ENCODE results near the gene TSC2.
A peak's percentile ranks its signal among the peaks of the same experiment; 100 is the strongest.
"Not testable (repeated sequence)": the region's sequence is repeated elsewhere in the genome, so short reads cannot be mapped to it uniquely, and the experiment has no call there.

The TSC2 gene

DNA sequence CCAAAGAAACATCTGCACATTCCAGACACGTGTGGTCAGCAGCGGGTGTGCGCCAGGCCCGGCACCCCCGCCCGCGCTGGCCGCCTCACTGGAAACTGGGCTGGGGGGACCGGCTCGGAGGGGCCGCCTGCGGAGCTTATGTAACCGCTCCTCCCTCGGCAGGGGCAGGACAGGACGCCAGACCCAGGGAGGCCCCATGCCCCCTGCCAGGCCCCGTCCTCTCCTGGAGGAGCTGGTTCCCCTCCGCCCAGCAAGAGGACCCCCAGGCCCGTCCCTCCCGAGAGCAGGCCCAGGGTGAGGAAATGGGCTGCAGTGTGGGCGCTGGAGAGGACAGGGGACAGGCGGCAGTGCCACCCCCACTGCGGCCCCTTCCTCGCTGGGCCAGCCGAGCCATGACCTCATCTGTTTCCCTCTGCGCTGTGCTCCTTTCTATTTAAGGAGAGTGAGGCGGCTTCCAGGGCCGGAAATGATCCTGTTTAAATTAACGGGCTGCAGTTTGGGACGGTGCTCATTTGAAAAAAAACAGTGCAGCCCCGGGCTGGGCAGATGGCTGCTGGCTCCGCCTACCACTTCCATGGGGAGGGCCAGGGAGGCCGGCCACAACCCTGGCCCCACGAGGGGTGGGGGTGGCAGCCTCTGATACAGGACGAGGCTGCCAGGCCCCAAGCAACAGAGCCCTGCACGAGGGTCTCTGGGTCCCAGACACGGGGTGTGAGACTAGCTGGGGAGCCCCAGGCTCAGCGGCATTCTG lies 77.1 kb downstream of the TSC2 start:
- DNase-seq, result peak; percentile 76

DNA sequence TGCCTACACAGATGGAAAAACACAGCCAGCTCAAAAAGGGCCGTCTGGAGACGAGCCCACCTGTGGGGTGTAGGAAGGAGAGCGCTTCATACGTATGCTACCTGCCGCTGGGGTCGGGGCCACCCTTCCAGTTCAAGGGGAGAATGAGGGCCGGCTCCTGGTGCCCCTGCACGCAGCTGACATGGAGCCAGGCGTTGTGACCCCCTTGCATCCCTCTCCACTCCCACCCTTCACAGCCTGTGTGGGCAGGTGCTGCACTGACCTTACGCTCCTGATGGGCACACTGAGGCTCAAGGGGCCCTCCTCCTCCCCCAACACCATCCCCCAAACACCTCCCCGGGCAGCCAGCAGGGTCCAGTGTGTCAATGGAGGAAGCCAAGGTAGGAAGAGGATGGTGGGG lies 77.8 kb downstream of the TSC2 start:
- not testable (repeated sequence) for DNase-seq

DNA sequence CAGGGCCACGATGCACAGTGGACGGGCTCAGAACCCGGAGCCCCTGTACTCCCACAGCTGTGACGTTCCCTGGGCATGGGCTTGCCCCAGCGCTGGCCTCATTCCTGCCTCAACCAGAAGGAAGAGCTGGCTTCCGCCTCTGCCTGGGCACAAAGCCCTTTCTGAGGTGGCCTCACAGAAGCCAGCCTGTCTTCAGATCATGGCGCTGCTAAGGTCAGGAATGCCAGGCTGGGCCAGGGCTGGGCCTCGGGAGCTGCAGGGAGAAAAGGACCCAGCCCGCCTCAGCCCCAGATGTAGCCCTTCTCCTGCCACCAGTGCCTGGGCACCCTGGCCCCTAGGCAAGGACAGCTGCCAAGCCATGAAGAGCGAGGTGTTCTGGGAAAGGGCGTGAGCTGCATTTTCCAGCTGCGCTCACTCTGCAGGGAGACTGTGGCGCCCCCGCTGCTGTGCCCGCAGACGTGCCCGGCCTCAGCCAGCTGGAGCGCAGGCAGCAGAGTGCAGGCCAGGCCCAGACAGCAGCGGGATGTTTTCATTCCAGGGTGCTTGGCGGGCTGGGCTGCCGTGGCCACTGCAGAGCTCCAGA lies 78.5 kb downstream of the TSC2 start:
- not testable (repeated sequence) for DNase-seq

DNA sequence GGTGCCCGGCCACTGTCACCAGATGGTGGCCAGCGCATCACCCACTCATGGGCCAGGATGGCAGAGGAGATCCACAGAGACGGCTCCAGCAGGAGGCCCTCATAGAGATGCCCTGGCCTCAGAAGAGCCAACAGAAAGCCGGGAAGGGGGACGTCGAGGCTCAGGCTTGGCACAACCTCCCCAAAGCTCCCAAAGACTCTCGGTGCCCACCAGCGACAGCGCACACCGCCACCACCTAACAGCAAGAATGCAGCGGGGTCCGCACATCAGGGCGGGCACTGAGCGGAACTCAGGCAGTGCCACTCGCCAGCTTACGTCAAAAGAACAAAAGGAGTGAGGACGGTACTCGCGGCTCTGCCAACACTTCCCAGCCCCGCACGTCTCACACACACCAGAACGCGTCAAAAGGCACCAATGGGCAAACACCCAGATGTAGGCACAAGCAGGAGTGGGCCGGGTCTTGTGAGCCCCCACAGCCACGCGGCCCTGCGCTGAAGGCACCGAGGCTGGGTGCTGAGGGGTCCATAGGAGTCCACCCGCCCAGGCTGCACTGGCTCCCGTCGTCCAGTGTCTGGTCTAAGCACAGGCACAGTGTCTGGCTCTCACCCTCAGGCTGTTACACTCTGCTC lies 79.3 kb downstream of the TSC2 start:
- not testable (repeated sequence) for DNase-seq

DNA sequence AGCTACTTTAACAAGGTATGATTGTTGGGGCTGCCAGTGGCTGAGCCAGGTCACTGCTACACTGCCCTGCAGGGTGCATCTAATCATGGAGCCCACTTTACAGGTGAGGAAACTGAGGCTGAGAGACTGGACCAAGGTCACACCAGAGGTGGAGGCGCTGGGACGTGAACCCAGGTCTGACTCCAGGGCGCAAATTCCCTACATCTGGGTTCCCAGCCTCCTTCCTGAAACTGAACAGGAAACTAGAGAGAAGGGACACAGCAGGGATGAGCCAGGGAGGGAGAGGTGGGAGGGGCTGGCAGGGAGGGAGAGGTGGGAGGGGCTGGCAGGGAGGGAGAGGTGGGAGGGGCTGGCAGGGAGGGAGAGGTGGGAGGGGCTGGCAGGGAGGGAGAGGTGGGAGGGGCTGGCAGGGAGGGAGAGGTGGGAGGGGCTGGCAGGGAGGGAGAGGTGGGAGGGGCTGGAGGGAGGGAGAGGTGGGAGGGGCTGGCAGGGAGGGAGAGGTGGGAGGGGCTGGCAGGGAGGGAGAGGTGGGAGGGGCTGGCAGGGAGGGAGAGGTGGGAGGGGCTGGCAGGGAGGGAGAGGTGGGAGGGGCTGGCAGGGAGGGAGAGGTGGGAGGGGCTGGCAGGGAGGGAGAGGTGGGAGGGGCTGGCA lies 80.0 kb downstream of the TSC2 start:
- peak; percentile 52 for DNase-seq

DNA sequence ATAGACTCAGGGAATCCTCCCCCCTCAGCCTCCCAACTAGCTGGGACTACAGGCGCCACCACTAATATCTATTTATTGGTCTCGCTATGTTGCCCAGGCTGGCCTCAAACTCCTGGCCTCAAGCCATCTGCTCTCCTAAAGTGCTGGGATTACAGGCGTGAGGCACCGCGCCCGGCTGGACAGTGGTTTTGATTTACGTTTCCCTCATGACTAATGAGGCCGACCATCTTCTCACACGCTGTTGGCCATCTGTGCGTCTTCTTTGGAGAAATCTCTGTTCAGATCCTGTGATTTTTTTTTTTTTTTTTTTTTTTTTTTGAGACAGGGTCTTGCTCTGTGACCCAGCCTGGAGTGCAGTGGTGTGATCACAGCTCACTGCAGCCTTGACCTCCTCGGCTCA lies 81.5 kb downstream of the TSC2 start:
- DNase-seq, result peak; percentile 80

DNA sequence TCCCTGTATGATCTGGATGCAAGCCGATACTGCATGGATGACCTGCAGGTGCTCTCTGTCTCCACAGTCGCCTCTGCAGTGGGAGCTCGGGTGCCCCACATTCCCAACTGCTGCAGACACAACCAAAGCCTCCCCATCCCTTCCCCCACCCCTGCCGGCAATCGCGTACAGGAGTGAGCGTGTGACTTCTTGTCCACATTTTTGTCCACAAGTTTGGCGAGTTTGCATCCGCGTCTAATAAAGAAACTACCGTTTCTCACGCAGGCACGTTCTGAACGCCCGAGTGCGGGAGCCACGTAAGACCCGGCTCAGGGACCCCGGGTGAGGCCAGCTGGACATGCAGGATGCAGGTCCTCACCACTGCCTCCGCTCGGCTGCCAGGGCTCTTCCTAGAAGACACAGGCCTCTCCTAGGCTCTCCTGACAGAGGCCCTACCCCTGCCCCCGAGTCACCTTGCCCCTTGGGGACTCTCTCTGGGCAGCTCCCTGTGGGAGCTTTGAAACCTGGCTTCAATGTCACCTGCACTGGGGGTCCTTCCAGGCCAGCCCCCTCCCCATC lies 82.2 kb downstream of the TSC2 start:
- DNase-seq, result not testable (repeated sequence)

DNA sequence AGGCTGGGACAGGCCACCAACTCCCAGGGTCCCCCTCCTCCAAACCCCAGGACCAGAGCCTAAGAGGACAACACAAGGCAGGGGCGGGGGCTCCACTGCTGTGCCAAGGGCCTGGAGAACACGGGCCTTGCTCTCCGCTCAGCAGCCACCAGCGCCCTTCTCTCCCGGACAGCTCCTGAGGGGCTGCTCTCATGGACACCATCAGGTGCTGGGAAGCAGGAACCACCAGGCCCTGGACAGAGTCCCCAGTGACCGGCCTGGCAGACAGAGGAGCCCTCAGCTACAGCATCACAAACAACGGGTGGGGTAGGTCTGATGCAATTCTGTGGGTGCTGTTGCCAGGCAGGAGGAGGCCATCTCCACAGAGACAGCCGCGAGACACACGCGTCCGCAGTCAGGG lies 86.0 kb downstream of the TSC2 start:
- DNase-seq, result not testable (repeated sequence)

DNA sequence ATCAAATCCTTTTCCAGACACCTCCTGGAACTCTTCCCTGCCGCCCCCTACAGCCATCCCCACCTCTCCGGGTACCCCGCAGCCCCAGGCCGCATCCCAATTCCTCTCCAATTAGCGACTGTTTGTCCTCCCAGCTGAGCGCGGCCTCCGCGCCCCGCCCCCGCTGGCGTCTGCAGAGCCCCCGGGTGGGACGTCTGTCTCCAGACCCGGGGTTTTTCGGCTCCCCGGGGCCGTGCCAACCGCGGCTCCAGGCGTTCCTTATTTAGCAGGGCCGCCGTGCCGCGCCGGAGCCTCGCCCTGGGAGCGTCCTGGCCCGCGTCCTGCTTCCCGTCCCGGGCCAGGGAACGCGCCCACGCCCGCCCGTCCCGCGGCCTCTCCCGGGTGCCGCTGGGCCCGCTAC lies 87.3 kb downstream of the TSC2 start:
- DNase-seq, result not testable (repeated sequence)

DNA sequence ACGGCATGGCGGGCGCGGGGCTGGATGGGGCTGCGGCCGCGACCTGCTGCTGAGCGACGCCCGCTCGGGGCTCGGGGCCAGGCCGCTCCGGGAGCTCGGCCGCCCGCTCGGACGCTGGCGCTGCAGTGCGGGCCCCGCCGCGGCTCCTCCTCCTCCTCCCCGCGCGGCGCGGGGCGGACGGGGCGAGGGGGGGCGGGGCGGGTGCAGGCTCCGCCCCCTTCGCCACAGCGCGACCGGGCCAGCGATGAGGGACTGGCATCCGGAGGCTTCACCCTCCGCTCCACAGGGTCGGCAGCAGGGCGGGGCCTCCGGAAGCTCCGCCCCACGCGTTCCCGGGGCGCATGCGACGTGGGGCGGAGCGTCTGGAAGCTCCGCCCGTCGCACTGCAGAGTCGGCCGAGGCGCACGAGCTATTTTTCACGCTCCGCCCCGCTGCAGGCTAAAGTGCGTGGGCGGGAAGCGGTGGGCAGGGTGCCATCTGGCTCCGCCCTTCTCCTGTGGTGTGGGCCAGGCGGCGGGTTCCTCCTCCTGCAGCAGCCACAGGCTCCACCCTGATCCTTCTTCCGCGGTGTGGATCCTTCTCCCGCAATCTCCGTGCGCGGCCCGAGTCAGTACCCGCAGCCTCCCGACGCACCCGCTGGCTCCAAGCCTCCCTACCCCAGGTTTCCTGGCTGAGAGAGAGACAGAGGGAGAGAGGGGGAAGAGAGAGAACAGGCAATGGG lies 88.1 kb downstream of the TSC2 start, which contains the start of gene PKD1:
TSS of gene PKD1 (minus strand) at position 129 of the 721 bp plus-strand sequence. CDS start 209 bp downstream, outside the sequence.
- peak; percentile 85 for DNase-seq
